HS-27A (cell line): ENCODE results near the gene PRDM13.
"Not testable (repeated sequence)": the region's sequence is repeated elsewhere in the genome, so short reads cannot be mapped to it uniquely, and the experiment has no call there.

Source experiments
- DNase-seq: peaks from one replicate; pipeline ENCODE4 v3.0.0-alpha.2; 2012; ENCODE audit warnings: low read depth, missing footprints

The PRDM13 gene

DNA sequence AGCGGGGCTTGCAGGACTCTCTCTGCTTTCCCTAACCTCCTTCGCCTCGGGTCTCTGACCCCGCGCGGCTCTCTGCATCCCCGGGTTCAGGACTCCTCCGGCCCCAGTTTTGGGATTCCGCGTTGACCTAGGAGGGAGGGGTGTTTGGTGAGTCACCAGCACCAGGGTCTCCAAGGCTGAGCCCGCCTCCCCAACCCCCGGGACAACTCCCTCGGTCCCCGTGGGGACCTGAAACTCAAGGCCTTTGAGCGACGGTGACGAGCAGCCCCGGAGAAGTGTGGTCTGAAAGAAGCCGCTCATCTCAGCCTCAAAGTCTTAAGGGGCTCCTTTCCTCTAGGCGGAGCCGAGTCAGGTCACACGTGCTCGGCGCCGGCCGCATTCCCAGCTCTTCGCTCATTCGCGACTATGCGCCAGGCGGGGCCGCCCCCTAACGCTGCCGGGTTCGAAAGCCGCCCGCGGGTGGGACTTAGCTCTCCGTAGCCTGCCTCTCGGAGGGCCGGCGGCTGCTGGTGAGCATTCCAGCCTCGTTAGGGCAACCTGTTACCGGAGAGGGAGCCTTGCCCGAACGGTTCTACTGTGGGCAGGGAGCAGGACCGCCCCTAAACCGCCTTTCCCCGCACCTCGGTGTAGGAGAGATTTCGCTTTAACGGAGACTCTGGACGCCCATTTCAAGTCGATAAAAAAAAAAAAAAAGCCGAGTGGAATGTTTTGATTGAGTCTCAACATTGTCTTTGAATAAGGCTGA lies 3.0 kb upstream of the PRDM13 start:
- no peak for DNase-seq

DNA sequence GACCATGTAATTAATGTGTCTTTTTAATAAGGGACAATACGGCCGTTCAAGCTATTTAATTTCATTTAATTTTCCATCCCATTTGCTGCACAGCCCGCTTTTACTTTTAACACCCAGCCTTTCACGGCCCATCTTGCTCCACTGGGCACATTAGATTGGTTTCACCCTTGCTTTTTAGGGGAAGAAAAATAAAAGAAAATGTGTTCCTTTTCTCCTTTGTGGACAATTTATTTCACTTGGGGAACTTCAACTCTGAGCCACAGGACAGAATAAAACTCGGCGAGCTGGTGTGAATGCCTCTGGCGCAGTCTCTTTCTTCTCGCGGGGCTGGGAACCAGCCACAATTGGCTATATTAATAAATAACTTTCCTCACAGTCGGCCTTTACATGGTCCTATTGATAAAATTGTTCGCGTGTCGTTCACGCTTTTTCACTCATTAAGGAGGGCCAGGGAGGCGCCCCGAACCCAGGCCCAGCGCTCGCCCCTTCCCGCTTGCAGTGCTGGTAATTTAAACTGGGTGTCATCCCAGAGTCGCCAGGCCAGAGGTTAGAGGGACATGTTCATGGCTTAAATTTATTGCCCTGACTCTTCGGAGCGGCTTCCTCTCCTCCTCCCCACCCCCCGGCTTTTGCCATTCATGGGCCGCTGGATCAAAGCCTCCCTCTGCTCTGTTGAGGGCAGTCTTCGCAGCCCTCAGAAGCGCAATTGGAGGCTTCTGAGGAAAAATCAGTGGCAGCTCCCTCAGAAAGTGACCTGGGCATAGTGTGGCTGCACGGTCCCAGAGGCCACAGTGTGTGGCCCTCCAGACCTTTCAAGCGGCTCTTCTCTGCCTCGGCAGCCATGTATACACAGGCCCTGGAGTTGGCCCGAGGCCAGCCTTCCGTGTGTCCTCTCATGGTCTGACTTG lies 2.2 kb upstream of the PRDM13 start:
- DNase-seq = no peak

DNA sequence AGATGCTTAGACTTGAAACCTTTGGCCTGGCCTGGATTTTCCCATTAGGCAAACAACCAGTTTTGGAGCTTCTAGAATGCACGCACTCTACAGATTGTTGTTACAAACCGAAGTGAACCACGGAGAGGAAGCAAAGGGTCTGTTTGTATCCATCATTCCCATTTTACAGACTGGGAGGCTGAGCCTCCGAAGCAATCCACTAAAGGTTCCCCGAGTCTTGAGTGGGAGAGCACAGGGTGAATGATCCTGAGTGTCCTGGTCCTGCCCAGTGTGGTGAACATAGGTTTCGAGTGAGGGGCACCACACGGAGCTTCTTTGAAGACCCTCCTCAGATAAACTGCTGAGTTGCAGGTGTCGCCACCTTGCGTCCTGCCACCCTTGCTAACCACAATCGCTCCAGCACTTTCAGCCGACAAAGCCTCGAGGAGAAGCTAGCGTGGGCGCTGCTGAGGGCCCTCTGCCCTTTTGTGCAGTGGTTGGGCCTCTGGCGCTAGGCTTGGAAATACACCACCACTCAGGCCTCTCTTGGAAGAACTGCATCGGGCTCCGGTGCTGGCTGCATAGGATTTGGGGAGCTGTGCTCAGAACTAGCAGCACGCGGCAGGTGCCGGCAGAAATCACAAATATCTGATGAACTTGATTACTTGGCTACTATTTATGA lies 1.4 kb upstream of the PRDM13 start:
- DNase-seq = no peak

DNA sequence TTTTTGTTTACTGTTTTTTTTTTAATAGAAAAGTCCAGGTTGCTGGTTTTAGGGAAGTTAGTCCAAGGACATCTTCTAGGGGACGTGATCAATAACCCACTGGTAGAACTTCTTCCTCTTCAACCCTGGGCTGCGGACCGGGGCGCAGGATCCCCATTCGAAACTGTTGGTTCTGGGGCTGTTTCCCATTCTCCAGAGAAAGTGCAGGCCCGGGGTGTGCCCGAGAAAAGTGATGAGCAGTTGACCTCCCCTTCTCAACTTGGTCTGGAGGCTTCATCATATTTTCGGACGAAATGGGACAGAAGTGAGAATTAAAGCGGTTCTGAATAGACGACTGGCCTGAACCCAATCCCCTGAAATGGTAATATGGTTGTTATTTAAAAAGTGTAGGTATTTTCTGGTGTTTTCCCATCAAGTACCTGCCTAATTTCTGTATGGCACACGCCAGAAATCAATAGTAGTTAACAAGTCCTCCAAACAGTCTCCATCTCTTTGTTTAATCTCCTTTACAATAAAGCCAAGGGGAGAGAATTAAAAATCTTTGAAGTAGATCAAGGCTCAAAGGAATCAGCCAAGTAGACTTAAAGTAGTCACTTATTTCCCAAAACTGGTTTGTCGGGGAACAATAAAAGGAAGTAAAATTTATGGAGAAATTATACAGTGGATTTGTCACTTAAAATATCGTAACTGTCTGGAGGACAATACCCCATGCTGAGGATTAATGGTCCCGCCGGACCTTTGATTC lies 550 bp upstream of the PRDM13 start:
- no peak for DNase-seq

DNA sequence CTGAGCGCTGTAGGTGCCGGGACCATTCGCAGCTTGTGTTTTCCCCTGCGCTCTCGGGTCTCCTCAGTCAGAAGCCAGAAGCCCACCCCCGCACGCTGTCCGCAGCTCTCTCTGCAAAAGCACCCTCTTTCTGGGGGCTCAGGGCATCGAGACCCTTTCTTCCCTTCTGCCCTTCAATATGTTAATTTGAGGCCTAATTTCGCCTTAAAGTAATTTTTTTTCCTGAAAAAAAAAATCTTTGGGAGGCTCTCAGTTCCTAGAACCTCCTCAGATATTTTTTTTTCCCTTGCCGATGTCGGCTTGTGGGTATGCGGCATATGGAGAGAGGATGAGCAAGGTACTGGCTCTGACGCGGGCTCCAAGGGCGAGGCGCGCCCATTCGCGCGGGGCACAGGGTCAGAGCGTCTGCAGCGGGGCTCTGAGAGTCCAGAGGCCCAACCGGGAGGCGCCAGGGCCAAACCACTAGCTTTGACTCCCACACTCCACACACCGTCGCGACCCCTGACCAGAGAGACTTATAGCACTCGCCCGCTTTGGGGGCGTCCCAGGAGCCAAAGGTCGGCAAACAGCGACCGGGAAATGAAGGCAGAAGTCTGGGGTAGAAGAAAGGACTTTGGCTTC lies 893 bp downstream of the PRDM13 start:
- no peak for DNase-seq

DNA sequence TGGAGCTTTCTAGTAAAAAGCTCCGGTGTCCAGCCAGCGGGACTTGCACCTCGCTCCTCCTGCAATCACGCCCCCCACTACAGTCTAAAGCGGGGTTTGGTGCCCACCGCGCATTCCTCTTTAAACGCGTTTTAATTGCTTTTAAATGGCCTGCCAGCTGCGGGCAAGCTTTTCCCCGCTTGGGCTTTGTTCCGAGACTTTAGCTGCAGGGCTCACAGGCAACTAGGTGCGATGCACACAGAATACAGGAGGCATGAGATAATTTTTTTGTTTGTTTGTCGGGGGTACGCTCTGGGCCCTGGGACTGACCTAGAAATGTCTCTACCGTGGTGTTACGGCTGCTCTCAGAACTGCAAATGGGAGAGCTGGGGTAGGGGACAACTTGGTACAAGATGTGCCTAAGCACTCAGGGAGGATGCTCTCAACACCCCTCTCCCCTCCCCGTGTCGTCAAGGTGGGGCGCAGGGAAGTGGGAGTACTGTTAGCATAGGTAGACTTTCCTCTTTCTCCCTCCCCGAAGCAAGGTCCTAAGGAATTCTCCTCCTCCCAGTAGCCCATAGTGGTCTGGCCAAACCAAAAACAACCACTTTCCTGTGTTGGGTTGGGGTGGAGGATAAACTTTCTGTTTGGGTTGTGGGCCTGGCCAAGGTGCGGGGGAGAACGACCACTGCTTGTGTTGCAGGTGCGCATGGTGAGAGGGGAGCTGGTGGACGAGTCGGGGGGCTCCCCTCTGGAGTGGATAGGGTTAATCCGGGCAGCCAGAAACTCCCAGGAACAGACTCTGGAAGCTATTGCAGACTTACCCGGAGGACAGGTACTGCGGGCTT lies 1.6 kb downstream of the PRDM13 start:
- no peak for DNase-seq

DNA sequence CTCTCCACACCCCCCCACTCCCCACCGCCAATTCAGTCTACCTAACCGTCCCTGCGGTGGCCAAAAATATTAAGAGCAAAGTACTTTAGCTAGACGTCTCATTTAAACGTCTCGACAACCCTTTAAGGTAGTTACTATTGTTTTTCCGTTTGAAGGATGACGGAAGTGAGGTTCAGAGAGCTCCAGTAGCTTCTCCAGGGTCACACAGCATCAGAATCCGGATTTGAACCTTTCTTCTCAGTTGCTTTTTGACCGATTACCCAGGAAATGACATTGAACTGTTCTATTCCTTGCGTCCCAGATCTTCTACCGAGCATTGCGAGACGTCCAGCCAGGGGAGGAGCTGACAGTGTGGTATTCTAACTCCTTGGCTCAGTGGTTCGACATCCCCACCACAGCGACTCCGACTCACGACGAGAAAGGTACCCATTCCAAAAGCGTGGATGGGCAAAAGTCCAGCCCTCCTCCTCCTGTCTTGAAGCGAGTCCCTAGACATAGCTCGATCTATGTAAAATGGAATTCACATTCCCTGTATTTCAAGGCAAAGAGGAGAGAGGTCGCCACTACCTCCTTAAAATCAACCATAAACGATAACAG lies 2.4 kb downstream of the PRDM13 start:
- DNase-seq = no peak

DNA sequence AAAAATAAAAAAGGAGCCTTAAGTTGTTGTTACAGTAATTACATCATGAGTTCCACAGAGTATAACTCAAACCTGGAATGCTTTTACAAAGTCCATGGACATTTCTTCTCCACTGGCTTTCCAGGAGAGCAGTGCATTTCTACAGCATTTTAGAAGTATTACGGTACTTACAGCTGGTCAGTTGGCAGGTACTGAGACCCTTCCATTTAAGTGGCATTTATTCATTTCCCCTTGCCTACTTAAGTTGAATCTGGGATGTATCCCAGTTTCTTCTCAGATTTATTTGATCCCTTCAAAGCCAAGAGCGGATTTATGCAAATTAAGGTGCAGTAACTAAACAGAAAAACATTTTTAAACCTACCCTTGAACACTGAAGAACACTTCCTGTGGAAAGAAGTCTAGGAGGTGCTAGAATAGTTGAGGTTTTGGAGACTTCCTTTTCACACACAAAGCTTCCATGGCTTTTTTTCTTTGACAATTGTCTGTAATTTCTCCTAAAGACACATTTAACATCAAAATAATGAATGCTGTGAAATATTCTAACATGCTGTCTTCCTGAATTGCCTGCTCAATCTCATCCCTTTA lies 3.4 kb downstream of the PRDM13 start:
- DNase-seq = no peak

DNA sequence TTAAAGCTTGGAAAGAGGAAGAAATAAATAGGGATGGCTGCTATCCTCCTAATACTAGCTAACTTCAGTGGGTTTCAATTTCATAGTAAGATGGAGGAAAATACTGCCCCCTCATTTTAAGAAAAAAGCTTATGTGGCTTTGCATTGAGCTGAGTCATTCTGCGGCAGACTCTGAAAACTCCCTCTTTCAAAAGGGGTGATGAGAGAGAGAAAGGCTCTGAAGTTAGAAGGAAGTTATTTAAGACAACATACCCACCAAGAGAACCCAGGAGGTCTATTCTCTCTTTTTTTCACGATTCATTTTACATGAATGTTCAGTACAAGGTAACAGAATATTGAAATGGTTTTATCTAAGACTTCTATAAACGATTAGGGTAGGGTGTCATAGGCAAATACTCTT lies 4.5 kb downstream of the PRDM13 start:
- no peak for DNase-seq

DNA sequence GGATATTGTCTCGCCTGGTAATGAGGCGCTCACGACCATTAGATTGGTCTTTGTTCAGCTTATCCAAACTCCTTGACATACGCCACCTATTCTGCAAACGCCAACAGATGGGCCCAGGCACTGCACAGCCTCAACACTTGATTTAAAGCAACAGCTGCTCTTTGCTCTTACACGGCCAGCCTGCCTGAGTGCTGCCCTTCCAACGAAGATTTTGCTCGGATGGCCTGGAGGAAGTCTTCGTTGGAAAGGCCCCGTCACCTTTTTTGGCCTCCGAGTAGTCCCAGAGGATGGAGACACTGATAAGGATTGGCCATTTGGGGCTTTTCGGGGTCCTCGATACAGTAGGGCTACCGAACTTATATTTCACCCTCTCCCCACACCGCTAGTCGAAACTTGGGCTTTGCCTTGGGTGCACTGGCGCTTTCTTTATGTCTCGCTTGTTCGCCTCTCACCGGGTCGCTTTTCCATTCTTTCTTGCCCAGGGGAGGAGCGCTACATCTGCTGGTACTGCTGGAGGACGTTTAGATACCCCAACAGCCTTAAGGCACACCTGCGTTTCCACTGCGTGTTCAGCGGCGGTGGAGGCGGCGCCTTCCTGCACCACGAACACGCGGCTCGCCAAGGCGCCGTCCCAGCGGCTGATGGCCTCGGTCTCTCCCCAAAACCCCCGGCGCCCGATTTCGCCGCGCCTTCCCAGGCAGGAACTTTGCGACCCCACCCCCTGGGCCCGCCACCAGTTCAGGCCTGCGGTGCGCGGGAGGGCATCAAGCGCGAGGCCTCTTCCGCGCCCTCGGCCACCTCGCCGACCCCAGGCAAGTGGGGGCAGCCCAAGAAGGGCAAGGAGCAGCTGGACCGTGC lies 6.1 kb downstream of the PRDM13 start:
- no peak for DNase-seq

DNA sequence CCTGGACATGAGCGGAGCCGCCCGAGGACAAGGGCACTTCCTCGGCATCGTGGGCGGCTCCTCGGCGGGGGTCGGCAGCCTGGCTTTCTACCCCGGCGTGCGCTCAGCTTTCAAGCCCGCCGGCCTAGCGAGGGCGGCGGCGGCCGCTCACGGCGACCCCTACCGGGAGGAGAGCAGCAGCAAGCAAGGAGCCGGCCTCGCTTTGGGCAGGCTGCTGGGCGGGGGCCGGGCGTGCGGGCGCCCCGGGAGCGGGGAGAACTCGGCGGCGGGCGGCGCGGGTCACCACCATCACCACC lies 6.7 kb downstream of the PRDM13 start:
- DNase-seq = no peak

DNA sequence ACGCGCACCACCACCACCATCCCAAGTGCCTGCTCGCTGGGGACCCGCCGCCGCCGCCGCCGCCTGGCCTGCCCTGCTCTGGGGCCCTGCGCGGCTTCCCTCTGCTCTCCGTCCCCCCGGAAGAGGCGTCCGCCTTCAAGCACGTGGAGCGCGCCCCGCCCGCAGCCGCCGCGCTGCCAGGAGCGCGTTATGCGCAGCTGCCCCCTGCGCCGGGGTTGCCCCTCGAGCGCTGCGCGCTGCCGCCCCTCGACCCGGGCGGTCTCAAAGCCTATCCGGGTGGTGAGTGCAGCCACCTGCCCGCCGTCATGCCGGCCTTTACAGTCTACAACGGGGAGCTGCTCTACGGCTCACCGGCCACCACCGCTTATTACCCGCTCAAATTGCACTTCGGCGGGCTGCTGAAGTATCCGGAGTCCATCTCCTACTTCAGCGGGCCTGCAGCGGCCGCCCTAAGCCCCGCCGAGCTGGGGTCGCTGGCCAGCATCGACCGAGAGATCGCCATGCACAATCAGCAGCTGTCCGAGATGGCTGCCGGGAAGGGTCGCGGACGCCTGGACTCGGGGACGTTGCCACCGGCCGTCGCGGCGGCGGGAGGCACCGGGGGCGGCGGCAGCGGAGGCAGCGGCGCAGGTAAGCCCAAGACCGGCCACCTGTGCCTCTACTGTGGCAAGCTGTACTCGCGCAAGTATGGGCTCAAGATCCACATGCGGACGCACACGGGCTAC lies 7.2 kb downstream of the PRDM13 start:
- no peak for DNase-seq

DNA sequence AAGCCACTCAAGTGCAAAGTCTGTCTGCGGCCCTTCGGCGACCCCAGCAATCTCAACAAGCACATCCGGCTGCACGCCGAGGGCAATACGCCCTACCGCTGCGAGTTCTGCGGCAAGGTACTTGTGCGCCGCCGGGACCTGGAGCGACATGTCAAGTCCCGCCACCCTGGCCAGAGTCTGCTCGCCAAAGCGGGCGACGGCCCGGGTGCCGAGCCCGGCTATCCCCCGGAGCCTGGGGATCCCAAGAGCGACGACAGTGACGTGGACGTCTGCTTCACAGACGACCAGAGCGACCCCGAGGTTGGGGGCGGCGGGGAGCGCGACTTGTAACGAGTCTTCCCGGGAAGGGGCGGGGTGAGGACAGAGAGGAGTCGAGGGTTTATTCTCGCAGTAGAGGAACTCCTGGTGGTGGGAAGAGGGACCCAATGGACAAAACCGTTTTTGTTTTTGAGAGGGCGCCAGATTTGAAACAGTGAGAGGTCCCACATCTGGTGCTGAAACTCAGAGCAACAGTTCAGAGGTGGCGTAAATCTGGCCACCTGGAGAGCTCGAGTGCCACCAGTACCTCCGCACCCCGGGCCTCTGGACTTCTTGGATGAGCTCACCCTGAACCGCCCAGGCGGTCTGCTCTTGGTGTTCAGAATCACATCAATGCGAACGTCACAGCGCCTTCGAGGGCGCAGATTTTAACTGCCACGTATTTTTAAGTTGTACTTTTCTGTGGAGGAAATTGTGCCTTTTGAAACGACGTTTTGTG lies 8.0 kb downstream of the PRDM13 start:
- no peak for DNase-seq

DNA sequence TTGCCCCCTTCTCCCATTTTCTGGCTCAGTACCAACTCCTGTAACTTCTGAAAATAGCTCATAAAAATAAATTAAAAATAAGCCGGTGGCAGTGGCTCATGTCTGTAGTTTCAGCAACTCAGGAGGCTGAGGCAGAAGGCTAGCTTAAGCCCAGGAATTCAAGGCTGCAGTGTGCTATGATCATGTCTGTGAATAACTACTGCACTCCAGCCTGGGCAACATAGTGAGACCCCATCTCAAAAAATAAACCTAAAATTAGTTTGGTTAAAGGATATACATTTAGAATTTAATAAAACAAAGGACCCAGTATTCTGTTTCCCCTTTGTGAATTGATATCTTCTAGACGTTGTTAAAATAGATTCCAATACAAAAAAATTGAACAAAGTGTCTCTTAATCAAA lies 10.5 kb downstream of the PRDM13 start:
- DNase-seq = no peak

DNA sequence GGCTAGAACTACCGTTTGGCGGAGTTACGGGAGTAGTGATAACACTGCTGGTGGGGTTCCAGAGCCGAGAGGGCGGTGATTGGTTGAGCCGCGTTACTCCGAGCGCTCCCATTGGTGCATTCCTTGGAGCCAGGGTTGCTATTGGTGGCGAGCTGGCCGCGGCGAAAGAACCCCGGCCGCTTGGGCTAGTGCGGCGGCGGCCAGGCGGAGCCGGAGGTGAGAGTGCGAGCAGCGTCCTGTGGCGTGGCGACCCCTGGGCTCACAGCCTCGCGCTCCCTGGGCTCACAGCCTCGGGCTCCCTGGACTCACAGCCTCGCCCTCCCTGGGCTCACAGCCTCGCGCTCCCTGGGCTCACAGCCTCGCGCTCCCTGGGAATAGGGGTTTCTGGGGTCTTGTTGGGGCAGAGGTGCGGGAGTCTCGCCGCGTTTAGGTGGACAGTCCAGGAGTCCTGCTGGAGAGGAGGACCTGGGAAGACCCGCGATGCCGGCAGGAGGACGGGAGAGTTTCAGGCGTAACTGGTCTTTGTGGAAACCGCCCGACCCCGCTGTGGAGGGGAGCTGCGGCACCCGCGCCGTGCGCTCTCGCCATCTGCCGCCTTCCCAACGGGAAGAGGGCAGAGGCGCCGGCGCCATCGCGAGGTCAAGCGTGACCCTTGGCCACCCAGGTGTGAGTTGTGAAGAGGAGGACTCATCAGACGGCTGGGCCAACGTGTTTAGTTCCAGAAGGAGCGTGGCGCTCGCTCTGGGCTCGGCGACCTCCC lies 12.2 kb downstream of the PRDM13 start:
- no peak for DNase-seq

DNA sequence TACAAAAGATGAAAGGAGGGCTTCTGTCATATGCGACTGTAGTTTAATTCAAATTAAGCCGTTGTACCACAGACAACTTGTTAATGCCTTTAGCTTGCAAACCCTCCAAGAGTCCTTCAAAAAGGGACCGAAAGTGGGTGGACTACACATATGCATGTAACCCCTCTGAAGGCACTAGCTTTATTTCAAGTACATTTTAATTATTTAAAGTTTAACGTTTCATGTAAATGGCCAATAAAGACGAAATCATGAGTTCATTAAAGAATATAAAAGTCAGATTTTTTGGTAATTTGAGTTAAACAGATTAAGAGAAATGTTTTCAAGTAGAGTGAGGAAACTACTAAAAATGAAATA lies 12.8 kb downstream of the PRDM13 start:
- DNase-seq = no peak

DNA sequence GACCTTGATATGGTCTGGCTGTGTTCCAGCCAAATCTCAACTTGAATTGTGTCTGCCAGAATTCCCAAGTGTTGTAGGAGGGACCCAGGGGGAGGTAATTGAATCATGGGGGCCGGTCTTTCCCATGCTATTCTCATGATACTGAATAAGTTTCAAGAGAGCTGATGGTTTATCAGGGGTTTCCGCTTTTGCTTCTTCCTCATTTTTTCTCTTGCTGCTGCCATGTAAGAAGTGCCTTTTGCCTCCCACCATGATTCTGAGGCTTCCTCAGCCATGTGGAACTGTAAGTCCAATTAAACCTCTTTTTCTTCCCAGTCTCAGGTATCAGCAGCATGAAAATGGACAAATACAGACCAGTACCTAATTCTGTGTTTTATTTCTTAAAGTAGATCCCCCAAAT lies 15.4 kb downstream of the PRDM13 start:
- not testable (repeated sequence) for DNase-seq
